GM12873 (cell line): ENCODE data around the gene OLAH.

Source experiments
- CTCF ChIP-seq: IDR thresholded peaks from 2 replicates; pipeline ENCODE4 v1.5.1; 2012; ENCODE audit warnings: low read depth, mild to moderate bottlenecking, moderate library complexity, low read length, control low read depth; ENCODE audit not compliant: insufficient read depth; ENCODE audit errors: missing control alignments

OLAH gene

GRCh38 chr10:15060638-15061037 lies 16.9 kb downstream of the OLAH start:
- TF ChIP-seq CTCF, result no peak

GRCh38 chr10:15067154-15067553 lies 23.4 kb downstream of the OLAH start:
- no peak for TF ChIP-seq CTCF

DNA sequence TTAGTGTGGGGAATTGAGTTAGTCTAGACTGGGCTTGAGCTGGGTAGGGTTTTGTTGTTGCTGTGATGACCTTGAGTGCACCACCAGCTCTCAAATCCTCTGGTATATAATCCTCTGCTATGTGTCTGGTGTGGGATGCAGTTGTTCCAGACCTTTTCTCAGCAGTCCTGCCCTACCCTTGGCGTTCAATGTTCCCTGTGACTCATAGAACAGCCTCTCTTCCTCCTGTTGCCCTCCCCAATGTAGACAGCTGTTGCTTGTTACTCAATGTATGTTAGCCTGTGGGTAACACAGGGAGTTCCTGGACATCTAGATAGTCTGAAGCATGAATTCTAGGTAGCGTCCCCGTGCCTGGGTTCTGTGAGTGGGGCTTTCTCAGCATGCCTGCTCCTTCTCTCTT lies 25.1 kb downstream of the OLAH start:
- TF ChIP-seq CTCF, result no peak

GRCh38 chr10:15069230-15069629 lies 25.5 kb downstream of the OLAH start:
- no peak for TF ChIP-seq CTCF

- TF ChIP-seq CTCF, result no peak
These were observed 28.6 kb downstream of the OLAH start for GRCh38 chr10:15072358-15072757.

GRCh38 chr10:15075421-15075820 lies 31.7 kb downstream of the OLAH start:
- no peak for TF ChIP-seq CTCF

GRCh38 chr10:15083674-15084501 lies 40.1 kb downstream of the OLAH start:
- no peak for TF ChIP-seq CTCF

DNA sequence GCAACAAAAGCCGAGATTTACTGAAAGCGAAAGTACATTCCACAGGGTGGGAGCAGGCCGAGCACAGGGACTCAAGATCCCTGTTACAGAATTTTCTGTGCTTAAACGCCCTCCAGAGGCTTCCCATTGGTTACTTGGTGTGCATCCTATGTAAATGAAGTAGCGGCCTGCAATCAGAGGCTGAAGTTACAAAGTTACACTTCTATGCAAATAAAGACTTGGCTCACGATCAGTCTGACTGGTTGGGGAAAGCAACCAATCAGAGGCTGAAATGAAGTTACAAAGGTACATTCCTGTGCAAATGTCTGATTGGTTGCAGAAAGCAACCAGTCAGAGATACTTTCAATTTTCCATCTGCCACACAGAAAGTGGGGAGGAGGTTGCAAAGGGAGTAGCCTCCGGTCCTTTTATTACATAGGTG lies 40.8 kb downstream of the OLAH start:
- TF ChIP-seq CTCF, result no peak
